Liver (tissue), 9 donors: ENCODE measurements around the gene ITGB7. TPM values are rescaled to one million over a fixed set of nuclear protein-coding genes. Genes with fewer than 3 reads are reported as not detected.

Experiments used
- DNase-seq: peaks from one replicate; pipeline ENCODE4 v3.0.0-alpha.2; 2017; ENCODE audit warnings: low spot score
- H3K27ac ChIP-seq, 2 donors: one replicate each; pipeline ENCODE4 v1.7.0; 2013; ENCODE audit warnings: inconsistent platforms in 2 of 2, low read length in 2 of 2, control low read depth in 1 of 2, low read depth in 1 of 2, mild to moderate bottlenecking in 1 of 2
- H3K27me3 ChIP-seq, 4 donors: one replicate each; pipeline versions ENCODE4 v1.6.1 to v1.7.0; 2013; ENCODE audit warnings: low read length in 3 of 4, inconsistent platforms in 1 of 4, mild to moderate bottlenecking in 1 of 4, moderate library complexity in 1 of 4; ENCODE audit not compliant: control insufficient read depth in 4 of 4, insufficient read depth in 4 of 4
- H3K36me3 ChIP-seq, 4 donors: one replicate each; pipeline versions ENCODE4 v1.6.1 to v1.7.0; 2013; ENCODE audit warnings: low read length in 3 of 4, mild to moderate bottlenecking in 3 of 4, low read depth in 1 of 4, moderate library complexity in 1 of 4; ENCODE audit not compliant: control insufficient read depth in 4 of 4, insufficient read depth in 3 of 4
- H3K4me1 ChIP-seq, 4 donors: one replicate each; pipeline versions ENCODE4 v1.6.1 to v1.7.0; 2013; ENCODE audit warnings: low read length in 3 of 4, mild to moderate bottlenecking in 3 of 4, moderate library complexity in 1 of 4; ENCODE audit not compliant: control insufficient read depth in 4 of 4, insufficient read depth in 4 of 4
- H3K4me3 ChIP-seq, 3 donors: one replicate each; pipeline versions ENCODE4 v1.6.1 to v1.7.0; 2013; ENCODE audit warnings: low read length in 3 of 3, control low read depth in 1 of 3, low read depth in 1 of 3, mild to moderate bottlenecking in 1 of 3
- H3K9ac ChIP-seq, 2 donors: one replicate each; pipeline ENCODE4 v1.7.0; 2013; ENCODE audit warnings: low read length in 2 of 2, mild to moderate bottlenecking in 2 of 2, moderate library complexity in 2 of 2, control low read depth in 1 of 2, low read depth in 1 of 2
- H3K9me3 ChIP-seq, 4 donors: one replicate each; pipeline versions ENCODE4 v1.6.1 to v1.7.0; 2013; ENCODE audit warnings: low read length in 3 of 4; ENCODE audit not compliant: control insufficient read depth in 4 of 4
- ATF3 ChIP-seq: IDR thresholded peaks from 2 replicates; pipeline ENCODE4 v1.6.1; 2016; ENCODE audit warnings: antibody characterized with exemption
- CTCF ChIP-seq: fragments of 150-350 bp; IDR thresholded peaks from 2 replicates; pipeline ENCODE4 v1.5.1; 2017; ENCODE audit warnings: improper control_type of control experiment, low read depth, low read length; ENCODE audit not compliant: missing input control
- EGR1 ChIP-seq, 2 donors: IDR thresholded peaks; 2 replicates each; pipeline ENCODE4 v1.6.1; 2016 to 2018; ENCODE audit warnings: antibody characterized with exemption in 2 of 2, low read depth in 2 of 2
- FOXA1 ChIP-seq: IDR thresholded peaks from 2 replicates; pipeline ENCODE4 v1.6.1; 2016; ENCODE audit warnings: antibody characterized with exemption
- FOXA2 ChIP-seq: IDR thresholded peaks from 2 replicates; pipeline ENCODE4 v1.6.1; 2016; ENCODE audit warnings: antibody characterized with exemption
- GABPA ChIP-seq, 2 donors: IDR thresholded peaks in 1 of 2; conservative IDR thresholded peaks in 1 of 2; 2 replicates each; pipeline ENCODE4 v1.6.1; 2016; ENCODE audit warnings: antibody characterized with exemption in 2 of 2, mild to moderate bottlenecking in 1 of 2, moderate library complexity in 1 of 2
- HNF4A ChIP-seq, 2 donors: conservative IDR thresholded peaks; 2 replicates each; pipeline ENCODE4 v1.6.1; 2016; ENCODE audit warnings: antibody characterized with exemption in 2 of 2, mild to moderate bottlenecking in 2 of 2
- HNF4G ChIP-seq: IDR thresholded peaks from 2 replicates; pipeline ENCODE4 v1.6.1; 2016; ENCODE audit warnings: antibody characterized with exemption
- JUND ChIP-seq, 2 donors: IDR thresholded peaks; 2 replicates each; pipeline ENCODE4 v1.6.1; 2016; ENCODE audit warnings: antibody characterized with exemption in 2 of 2
- MAX ChIP-seq: IDR thresholded peaks from 2 replicates; pipeline ENCODE4 v1.6.1; 2016; ENCODE audit warnings: antibody characterized with exemption
- NR2F2 ChIP-seq: IDR thresholded peaks from 2 replicates; pipeline ENCODE4 v1.6.1; 2016; ENCODE audit warnings: antibody characterized with exemption
- RAD21 ChIP-seq, 2 donors: IDR thresholded peaks; 2 replicates each; pipeline ENCODE4 v1.6.1; 2016; ENCODE audit warnings: antibody characterized with exemption in 2 of 2, mild to moderate bottlenecking in 2 of 2
- RXRA ChIP-seq, 2 donors: IDR thresholded peaks; 2 replicates each; pipeline ENCODE4 v1.6.1; 2017 to 2018; ENCODE audit warnings: antibody characterized with exemption in 2 of 2, mild to moderate bottlenecking in 1 of 2
- SP1 ChIP-seq: IDR thresholded peaks from 2 replicates; pipeline ENCODE4 v1.6.1; 2018; ENCODE audit warnings: antibody characterized with exemption, mild to moderate bottlenecking
- TAF1 ChIP-seq: conservative IDR thresholded peaks from 2 replicates; pipeline ENCODE4 v1.6.1; 2016; ENCODE audit warnings: antibody characterized with exemption, mild to moderate bottlenecking
- YY1 ChIP-seq: IDR thresholded peaks from 2 replicates; pipeline ENCODE4 v1.6.1; 2016; ENCODE audit warnings: antibody characterized with exemption, mild to moderate bottlenecking
- ZBTB33 ChIP-seq: IDR thresholded peaks from 2 replicates; pipeline ENCODE4 v1.6.1; 2016; ENCODE audit warnings: antibody characterized with exemption
- WGBS: extraction: QIAGEN DNeasy Blood & Tissue Kit; methylation state at CpG from one replicate; pipeline ENCODE4 v1.1.7; 2013; 5-methylcytosine and 5-hydroxymethylcytosine counted together
- polyA plus RNA-seq, 2 donors: library from polyadenylated mRNA; stranded (reverse) in 1 of 2; unstranded in 1 of 2; fragments of 200-250 nt in 1 of 2; fragments of >200 nt in 1 of 2; fragmentation: Nextera tagmentation in 1 of 2; extraction: Ambion mirVana in 1 of 2; gene quantifications; one replicate each; pipeline versions ENCODE4 v1.2.1 to v1.2.3, GENCODE V29; 2013 to 2015
- total RNA-seq, 2 donors: library from RNA; depleted of rRNA; stranded (reverse); fragments of >200 nt; gene quantifications; one replicate each; pipeline ENCODE4 v1.2.3, GENCODE V29; 2014
- TF ChIP-seq, protein P1 (sequence below): IDR thresholded peaks from 2 replicates; pipeline ENCODE4 v1.6.1; 2016; ENCODE audit warnings: antibody characterized with exemption, mild to moderate bottlenecking
- donor health status: healthy.
- donor health status: healthy.
- donor health status: healthy.
- donor health status: healthy.
- donor health status: healthy.

The ITGB7 gene
- total and polyA plus RNA-seq, 4 donors: 1.7 to 2.4 (median 2.1) TPM

- peak; percentile 90 for DNase-seq
- Histone ChIP-seq H3K36me3 (peaks cover 0 to 14% (median 7%) of the 10 kb centered on the region in 4 donors), H3K9ac (peak within 1 kb of the TSS; percentile 61 to 77), H3K4me1 (peaks cover 10 to 61% (median 43%) of the 10 kb centered on the region in 4 donors), H3K27ac (peak within 1 kb of the TSS; percentile 89 to 98), H3K4me3 (peak within 1 kb of the TSS; percentile 80 to 90 (median 89)), H3K27me3 (no peaks in the 10 kb centered on the region), H3K9me3 (no peaks in the 10 kb centered on the region)
- TF ChIP-seq NR2F2 (no peak), CTCF (no peak), EGR1 (IDR thresholded peaks at IDR 0.05; ENCODE audit: low read depth in 2 of 2) (peak; percentile 90 to 96), RXRA (IDR thresholded peaks at IDR 0.05) (peak; percentile 55 to 61), ATF3 (no peak), FOXA2 (no peak), YY1 (peak; percentile 76), ZBTB33 (no peak), GABPA (IDR thresholded peaks at IDR 0.05 in 1 of 2, conservative IDR thresholded peaks at IDR 0.05 in 1 of 2) (peak; percentile 84 to 96), RAD21 (IDR thresholded peaks at IDR 0.05) (no peak), MAX (peak; percentile 32), HNF4G (no peak), SP1 (peak; percentile 71), JUND (IDR thresholded peaks at IDR 0.05) (no peak), FOXA1 (no peak), TAF1 (peak; percentile 32), HNF4A (conservative IDR thresholded peaks at IDR 0.05) (peak; percentile 9 to 35)
- TF ChIP-seq, protein P1, sequence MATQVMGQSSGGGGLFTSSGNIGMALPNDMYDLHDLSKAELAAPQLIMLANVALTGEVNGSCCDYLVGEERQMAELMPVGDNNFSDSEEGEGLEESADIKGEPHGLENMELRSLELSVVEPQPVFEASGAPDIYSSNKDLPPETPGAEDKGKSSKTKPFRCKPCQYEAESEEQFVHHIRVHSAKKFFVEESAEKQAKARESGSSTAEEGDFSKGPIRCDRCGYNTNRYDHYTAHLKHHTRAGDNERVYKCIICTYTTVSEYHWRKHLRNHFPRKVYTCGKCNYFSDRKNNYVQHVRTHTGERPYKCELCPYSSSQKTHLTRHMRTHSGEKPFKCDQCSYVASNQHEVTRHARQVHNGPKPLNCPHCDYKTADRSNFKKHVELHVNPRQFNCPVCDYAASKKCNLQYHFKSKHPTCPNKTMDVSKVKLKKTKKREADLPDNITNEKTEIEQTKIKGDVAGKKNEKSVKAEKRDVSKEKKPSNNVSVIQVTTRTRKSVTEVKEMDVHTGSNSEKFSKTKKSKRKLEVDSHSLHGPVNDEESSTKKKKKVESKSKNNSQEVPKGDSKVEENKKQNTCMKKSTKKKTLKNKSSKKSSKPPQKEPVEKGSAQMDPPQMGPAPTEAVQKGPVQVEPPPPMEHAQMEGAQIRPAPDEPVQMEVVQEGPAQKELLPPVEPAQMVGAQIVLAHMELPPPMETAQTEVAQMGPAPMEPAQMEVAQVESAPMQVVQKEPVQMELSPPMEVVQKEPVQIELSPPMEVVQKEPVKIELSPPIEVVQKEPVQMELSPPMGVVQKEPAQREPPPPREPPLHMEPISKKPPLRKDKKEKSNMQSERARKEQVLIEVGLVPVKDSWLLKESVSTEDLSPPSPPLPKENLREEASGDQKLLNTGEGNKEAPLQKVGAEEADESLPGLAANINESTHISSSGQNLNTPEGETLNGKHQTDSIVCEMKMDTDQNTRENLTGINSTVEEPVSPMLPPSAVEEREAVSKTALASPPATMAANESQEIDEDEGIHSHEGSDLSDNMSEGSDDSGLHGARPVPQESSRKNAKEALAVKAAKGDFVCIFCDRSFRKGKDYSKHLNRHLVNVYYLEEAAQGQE: peak; percentile 41
- under 1% methylated on average over 70 of the region's 70 CpGs for WGBS
Observed at GRCh38 chr12:53180220-53180930, 26.7 kb downstream of the ITGB7 start, which contains the start of the genes CSAD and ZNF740. TSS of gene CSAD (minus strand) at chr12:53180925. CDS start at chr12:53173470, 7,455 bp downstream. TSS of gene ZNF740 (plus strand) at chr12:53180722. CDS start at chr12:53181984, 1,262 bp downstream.
